ENCODE measurements around the gene ATG16L2.
A peak's percentile ranks its signal among the peaks of the same experiment; 100 is the strongest.

Gene ATG16L2

GRCh38 chr11:72812967-72813739 is 1.1 kb upstream of the ATG16L2 start:
- Histone ChIP-seq H3K4me3 (replicated peaks; ENCODE audit: insufficient read depth, low read length) (peak overlapping the region; percentile 77), H3K27me3 (ENCODE audit: insufficient read depth, poor library complexity, severe bottlenecking) (no peaks in the 10 kb centered on the region), H3K27ac (replicated peaks) (peak overlapping the region; percentile 100)
- peak; percentile 74 to 84 for DNase-seq (ENCODE audit: low read depth in 1 of 2, low spot score in 1 of 2)
- TF ChIP-seq CTCF (IDR thresholded peaks at IDR 0.05; ENCODE audit: insufficient read depth, low read length) (peak; percentile 53), GABPA (IDR thresholded peaks at IDR 0.05; ENCODE audit: low read depth) (no peak)

- H3K27ac ChIP-seq (replicated peaks) = peak overlapping the region; percentile 100
- DNase-seq (ENCODE audit: low read depth in 1 of 2, low spot score in 1 of 2) = peak; percentile 77 to 78
- H3K4me3 ChIP-seq (replicated peaks; ENCODE audit: insufficient read depth, low read length) = peak overlapping the region; percentile 77
- peak; percentile 87 for TF ChIP-seq POLR2AphosphoS5 (IDR thresholded peaks at IDR 0.05; ENCODE audit: low read depth)
- TF ChIP-seq SPI1 (IDR thresholded peaks at IDR 0.05; ENCODE audit: borderline replicate concordance, low read depth) = no peak
- H3K27me3 ChIP-seq (ENCODE audit: insufficient read depth, poor library complexity, severe bottlenecking) = no peaks in the 10 kb centered on the region
Measured at GRCh38 chr11:72813740-72814285, 398 bp upstream of the ATG16L2 start.

- Histone ChIP-seq H3K27me3 (ENCODE audit: insufficient read depth, poor library complexity, severe bottlenecking) (no peaks in the 10 kb centered on the region), H3K27ac (replicated peaks) (peak overlapping the region; percentile 100), H3K4me3 (replicated peaks; ENCODE audit: insufficient read depth, low read length) (peak overlapping the region; percentile 77)
- DNase-seq (ENCODE audit: low read depth in 1 of 2, low spot score in 1 of 2) = peak in 1 of 2 experiments; percentile 33
- TF ChIP-seq CTCF (IDR thresholded peaks at IDR 0.05; ENCODE audit: insufficient read depth, low read length) = no peak
- no peak for TF ChIP-seq GABPA (IDR thresholded peaks at IDR 0.05; ENCODE audit: low read depth)
Measured at GRCh38 chr11:72815110-72815618, 953 bp downstream of the ATG16L2 start.

GRCh38 chr11:72816404-72816990 is 2.3 kb downstream of the ATG16L2 start:
- H3K27ac ChIP-seq (replicated peaks) = peak overlapping the region; percentile 100
- no peaks in the 10 kb centered on the region for H3K27me3 ChIP-seq (ENCODE audit: insufficient read depth, poor library complexity, severe bottlenecking)
- TF ChIP-seq, protein P1, sequence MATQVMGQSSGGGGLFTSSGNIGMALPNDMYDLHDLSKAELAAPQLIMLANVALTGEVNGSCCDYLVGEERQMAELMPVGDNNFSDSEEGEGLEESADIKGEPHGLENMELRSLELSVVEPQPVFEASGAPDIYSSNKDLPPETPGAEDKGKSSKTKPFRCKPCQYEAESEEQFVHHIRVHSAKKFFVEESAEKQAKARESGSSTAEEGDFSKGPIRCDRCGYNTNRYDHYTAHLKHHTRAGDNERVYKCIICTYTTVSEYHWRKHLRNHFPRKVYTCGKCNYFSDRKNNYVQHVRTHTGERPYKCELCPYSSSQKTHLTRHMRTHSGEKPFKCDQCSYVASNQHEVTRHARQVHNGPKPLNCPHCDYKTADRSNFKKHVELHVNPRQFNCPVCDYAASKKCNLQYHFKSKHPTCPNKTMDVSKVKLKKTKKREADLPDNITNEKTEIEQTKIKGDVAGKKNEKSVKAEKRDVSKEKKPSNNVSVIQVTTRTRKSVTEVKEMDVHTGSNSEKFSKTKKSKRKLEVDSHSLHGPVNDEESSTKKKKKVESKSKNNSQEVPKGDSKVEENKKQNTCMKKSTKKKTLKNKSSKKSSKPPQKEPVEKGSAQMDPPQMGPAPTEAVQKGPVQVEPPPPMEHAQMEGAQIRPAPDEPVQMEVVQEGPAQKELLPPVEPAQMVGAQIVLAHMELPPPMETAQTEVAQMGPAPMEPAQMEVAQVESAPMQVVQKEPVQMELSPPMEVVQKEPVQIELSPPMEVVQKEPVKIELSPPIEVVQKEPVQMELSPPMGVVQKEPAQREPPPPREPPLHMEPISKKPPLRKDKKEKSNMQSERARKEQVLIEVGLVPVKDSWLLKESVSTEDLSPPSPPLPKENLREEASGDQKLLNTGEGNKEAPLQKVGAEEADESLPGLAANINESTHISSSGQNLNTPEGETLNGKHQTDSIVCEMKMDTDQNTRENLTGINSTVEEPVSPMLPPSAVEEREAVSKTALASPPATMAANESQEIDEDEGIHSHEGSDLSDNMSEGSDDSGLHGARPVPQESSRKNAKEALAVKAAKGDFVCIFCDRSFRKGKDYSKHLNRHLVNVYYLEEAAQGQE (IDR thresholded peaks at IDR 0.05; ENCODE audit: insufficient replicate concordance, low read depth) = no peak
- no peak for TF ChIP-seq GABPA (IDR thresholded peaks at IDR 0.05; ENCODE audit: low read depth)
- TF ChIP-seq SPI1 (IDR thresholded peaks at IDR 0.05; ENCODE audit: borderline replicate concordance, low read depth) = no peak
- TF ChIP-seq POLR2AphosphoS5 (IDR thresholded peaks at IDR 0.05; ENCODE audit: low read depth) = no peak
- TF ChIP-seq CTCF (IDR thresholded peaks at IDR 0.05; ENCODE audit: insufficient read depth, low read length) = no peak
- H3K4me3 ChIP-seq (replicated peaks; ENCODE audit: insufficient read depth, low read length) = peak overlapping the region; percentile 77
- DNase-seq (ENCODE audit: low read depth in 1 of 2, low spot score in 1 of 2) = peak in 1 of 2 experiments; percentile 67

GRCh38 chr11:72817966-72818365 is 3.8 kb downstream of the ATG16L2 start:
- TF ChIP-seq POLR2AphosphoS5 (IDR thresholded peaks at IDR 0.05; ENCODE audit: low read depth) (no peak), CTCF (IDR thresholded peaks at IDR 0.05; ENCODE audit: insufficient read depth, low read length) (no peak), GABPA (IDR thresholded peaks at IDR 0.05; ENCODE audit: low read depth) (no peak), SPI1 (IDR thresholded peaks at IDR 0.05; ENCODE audit: borderline replicate concordance, low read depth) (no peak)
- TF ChIP-seq, protein P1 (IDR thresholded peaks at IDR 0.05; ENCODE audit: insufficient replicate concordance, low read depth) = no peak
- H3K4me3 ChIP-seq (replicated peaks; ENCODE audit: insufficient read depth, low read length) = no peak overlapping the region
- no peaks in the 10 kb centered on the region for H3K27me3 ChIP-seq (ENCODE audit: insufficient read depth, poor library complexity, severe bottlenecking)
- no peak overlapping the region for H3K27ac ChIP-seq (replicated peaks)
- DNase-seq (ENCODE audit: low read depth in 1 of 2, low spot score in 1 of 2) = no peak

Data from HL-60 (cell line).